Upper lobe of left lung (tissue), 6 donors: ENCODE measurements around the gene NEDD4L. TPM values are rescaled to one million over a fixed set of nuclear protein-coding genes. Genes with fewer than 3 reads are reported as not detected.

Experiments
- ATAC-seq, 2 donors: fragments of 200-7000 bp; cut with Tn5 transposase; one replicate each; pipeline ENCODE4 v1.9.1; 2022; ENCODE audit warnings: mild to moderate bottlenecking in 2 of 2, moderate library complexity in 2 of 2; ENCODE audit not compliant: low FRiP score in 2 of 2
- DNase-seq, 2 donors: peaks; one replicate each; pipeline ENCODE4 v3.0.0-alpha.2; 2019 to 2020
- H3K27ac ChIP-seq, 4 donors: fragments of 200-600 bp; sonication (generic); one replicate each; pipeline ENCODE4 v1.5.1; 2016 to 2019
- H3K27me3 ChIP-seq, 4 donors: fragments of 200-600 bp; sonication (generic); one replicate each; pipeline ENCODE4 v1.5.1; 2017 to 2019
- H3K36me3 ChIP-seq, 4 donors: fragments of 200-600 bp; sonication (generic); one replicate each; pipeline ENCODE4 v1.5.1; 2016 to 2019
- H3K4me1 ChIP-seq, 4 donors: fragments of 200-600 bp; sonication (generic); one replicate each; pipeline ENCODE4 v1.5.1; 2018 to 2019
- H3K4me3 ChIP-seq, 4 donors: fragments of 200-600 bp; sonication (generic); one replicate each; pipeline ENCODE4 v1.5.1; 2017 to 2019; ENCODE audit warnings: mild to moderate bottlenecking in 2 of 4, moderate library complexity in 1 of 4
- H3K9me3 ChIP-seq, 4 donors: fragments of 200-600 bp; sonication (generic); one replicate each; pipeline ENCODE4 v1.5.1; 2018 to 2019
- CTCF ChIP-seq, 6 experiments: fragments of 450-650 bp in 4 of 6; fragments of 200-600 bp in 2 of 6; sonication (generic) in 2 of 6; IDR thresholded peaks; one replicate each; pipeline ENCODE4 v1.5.1; 2016 to 2019; ENCODE audit warnings: antibody characterized with exemption in 6 of 6
- EP300 ChIP-seq, 4 donors: sonication (generic); formaldehyde crosslinking; IDR thresholded peaks; one replicate each; pipeline ENCODE4 v1.5.1; 2017; ENCODE audit warnings: antibody characterized with exemption in 4 of 4, control low read depth in 2 of 4
- POLR2A ChIP-seq, 4 donors: fragments of 450-650 bp; IDR thresholded peaks; one replicate each; pipeline ENCODE4 v1.5.1; 2016 to 2017; ENCODE audit warnings: antibody characterized with exemption in 4 of 4, mild to moderate bottlenecking in 2 of 4
- POLR2AphosphoS5 ChIP-seq, 2 donors: sonication (generic); formaldehyde crosslinking; IDR thresholded peaks; one replicate each; pipeline ENCODE4 v1.5.1; 2017; ENCODE audit warnings: antibody characterized with exemption in 2 of 2
- WGBS, 2 donors: methylation state at CpG; one replicate each; pipeline ENCODE4 v1.1.5; 2017 to 2018; 5-methylcytosine and 5-hydroxymethylcytosine counted together
- total RNA-seq, 6 donors: library from RNA; depleted of rRNA in 4 of 6; stranded (reverse); fragments of >200 nt in 4 of 6; gene quantifications; one replicate each; pipeline versions ENCODE4 v1.1.0 to v1.2.1, GENCODE V29; 2016 to 2021
- donor health status: DM: no; HTN: no; CAD: no; lungs with moderate emphysema.
- donor health status: DM: no; HTN: yes; CAD: no; lungs with severe emphysema.

NEDD4L gene
- total RNA-seq, 6 donors from 2014 or later = 148 to 491 (median 300) TPM

GRCh38 chr18:58064406-58064998 lies 20.5 kb downstream of the NEDD4L start:
- Histone ChIP-seq H3K36me3 (no peaks in the 10 kb centered on the region), H3K4me1 (no peaks in the 10 kb centered on the region), H3K4me3 (no peak overlapping the region), H3K27ac (no peak overlapping the region), H3K27me3 (no peaks in the 10 kb centered on the region), H3K9me3 (no peaks in the 10 kb centered on the region)
- TF ChIP-seq EP300 (IDR thresholded peaks at IDR 0.05) = no peak
- WGBS, 2 donors = 56 to 69% methylated on average over 9 to 10 of the region's 10 CpGs
- ATAC-seq (no peak), DNase-seq (no peak)

GRCh38 chr18:58065956-58066355 lies 21.9 kb downstream of the NEDD4L start:
- H3K4me1 ChIP-seq = no peaks in the 10 kb centered on the region
- no peak overlapping the region for H3K27ac ChIP-seq
- WGBS, 2 donors = 89 to 93% methylated on average over 3 of the region's 3 CpGs
- H3K4me3 ChIP-seq = no peak overlapping the region
- H3K9me3 ChIP-seq = no peaks in the 10 kb centered on the region
- H3K27me3 ChIP-seq = no peaks in the 10 kb centered on the region
- TF ChIP-seq POLR2A (IDR thresholded peaks at IDR 0.05) (no peak), POLR2AphosphoS5 (IDR thresholded peaks at IDR 0.05) (no peak), CTCF (IDR thresholded peaks at IDR 0.05) (no peak), EP300 (IDR thresholded peaks at IDR 0.05) (no peak)
- DNase-seq (no peak), ATAC-seq (no peak)
- H3K36me3 ChIP-seq = no peaks in the 10 kb centered on the region

GRCh38 chr18:58067601-58068000 lies 23.6 kb downstream of the NEDD4L start:
- H3K36me3 ChIP-seq = no peaks in the 10 kb centered on the region
- WGBS, 2 donors = 90 to 94% methylated on average over 2 of the region's 2 CpGs
- no peaks in the 10 kb centered on the region for H3K27me3 ChIP-seq
- no peaks in the 10 kb centered on the region for H3K4me1 ChIP-seq
- no peak overlapping the region for H3K27ac ChIP-seq
- no peak for DNase-seq
- TF ChIP-seq CTCF (IDR thresholded peaks at IDR 0.05) (no peak), EP300 (IDR thresholded peaks at IDR 0.05) (no peak), POLR2A (IDR thresholded peaks at IDR 0.05) (no peak), POLR2AphosphoS5 (IDR thresholded peaks at IDR 0.05) (no peak)
- no peak for ATAC-seq
- no peak overlapping the region for H3K4me3 ChIP-seq
- no peaks in the 10 kb centered on the region for H3K9me3 ChIP-seq

- Histone ChIP-seq H3K36me3 (no peaks in the 10 kb centered on the region), H3K27me3 (no peaks in the 10 kb centered on the region), H3K9me3 (no peaks in the 10 kb centered on the region), H3K4me1 (no peaks in the 10 kb centered on the region), H3K4me3 (no peak overlapping the region), H3K27ac (no peak overlapping the region)
- no peak for TF ChIP-seq POLR2A (IDR thresholded peaks at IDR 0.05)
- TF ChIP-seq EP300 (IDR thresholded peaks at IDR 0.05) = no peak
- no peak for TF ChIP-seq CTCF (IDR thresholded peaks at IDR 0.05)
- no peak for TF ChIP-seq POLR2AphosphoS5 (IDR thresholded peaks at IDR 0.05)
- DNase-seq (no peak), ATAC-seq (no peak)
Measured at GRCh38 chr18:58069099-58069498, 25.1 kb downstream of the NEDD4L start.

- WGBS, 2 donors = 64 to 71% methylated on average over 3 of the region's 3 CpGs
- no peaks in the 10 kb centered on the region for H3K9me3 ChIP-seq
- no peaks in the 10 kb centered on the region for H3K36me3 ChIP-seq
- DNase-seq = no peak
- no peak for TF ChIP-seq CTCF (IDR thresholded peaks at IDR 0.05)
- TF ChIP-seq POLR2A (IDR thresholded peaks at IDR 0.05) = no peak
- TF ChIP-seq POLR2AphosphoS5 (IDR thresholded peaks at IDR 0.05) = no peak
- TF ChIP-seq EP300 (IDR thresholded peaks at IDR 0.05) = no peak
- no peak overlapping the region for H3K27ac ChIP-seq
- no peaks in the 10 kb centered on the region for H3K27me3 ChIP-seq
- H3K4me3 ChIP-seq = no peak overlapping the region
- no peaks in the 10 kb centered on the region for H3K4me1 ChIP-seq
- ATAC-seq = no peak
Measured at GRCh38 chr18:58069721-58070292, 25.8 kb downstream of the NEDD4L start.
